ENCODE data around the gene AP3S2. TPM values are rescaled to one million over a fixed set of nuclear protein-coding genes. Genes with fewer than 3 reads are reported as not detected.
A peak's percentile ranks its signal among the peaks of the same experiment; 100 is the strongest.

Gene AP3S2
- total and polyA plus RNA-seq, 2 of the 4 experiments (the other 2 are of a cell fraction): 12.6 to 34.1 TPM

DNA sequence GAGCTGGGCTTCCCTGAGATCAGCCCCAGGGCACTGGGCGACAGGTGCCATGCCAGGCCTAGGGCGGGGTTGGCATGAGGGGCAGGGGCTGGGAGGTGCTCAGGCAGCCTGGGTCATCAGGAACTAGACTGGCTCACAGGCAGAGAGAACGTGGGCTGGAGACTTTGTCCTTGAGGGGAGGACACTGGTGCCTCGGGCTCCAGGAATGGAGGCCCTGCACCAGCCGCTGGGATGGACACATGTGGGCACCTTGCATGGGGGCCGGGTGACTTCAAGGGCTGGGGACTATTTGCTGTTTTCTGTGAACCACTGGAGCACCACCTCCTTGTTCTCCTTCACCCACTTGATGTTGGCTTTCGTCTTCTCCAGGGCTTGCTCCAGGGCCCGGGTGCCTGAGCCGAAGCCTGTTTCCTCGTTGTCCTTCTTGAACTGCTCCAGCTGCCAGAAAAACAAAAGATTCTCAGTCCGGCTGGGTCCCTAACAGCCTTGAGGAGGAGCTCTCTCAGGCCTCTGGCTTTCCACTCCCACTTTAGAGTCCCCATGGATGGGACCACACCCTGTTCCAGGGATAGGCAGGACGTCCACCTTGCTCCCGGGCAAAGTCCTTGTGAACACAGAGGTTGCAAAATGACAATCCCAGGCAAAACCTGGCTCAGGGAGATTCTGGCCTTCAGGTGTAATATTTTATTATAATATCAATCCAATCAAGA, 108.6 kb downstream of the AP3S2 start:
- Histone ChIP-seq H3K27me3 (ENCODE audit: control insufficient read depth, insufficient read depth, low read length) (no peaks in the 10 kb centered on the region), H3K36me3 (ENCODE audit: control insufficient read depth, insufficient read depth, low read length) (peaks cover 11% of the 10 kb centered on the region; the same call in 1 of the 2 replicates), H2AK5ac (ENCODE audit: low read depth, low read length) (no peak overlapping the region), H3K79me1 (ENCODE audit: low read depth in 1 of 2, low read length in 2 of 2) (no peaks in the 10 kb centered on the region), H3K27ac (ENCODE audit: insufficient read depth, low read length) (peak overlapping the region; percentile 11; the same call in 1 of the 2 replicates), H4K20me1 (ENCODE audit: insufficient read depth, low read length) (no peaks in the 10 kb centered on the region), H3K9me3 (ENCODE audit: control insufficient read depth, insufficient read depth, low read length) (peaks cover 3% of the 10 kb centered on the region; the same call in 1 of the 2 replicates), H2BK15ac (ENCODE audit: low read depth, low read length) (no peak overlapping the region), H2BK120ac (ENCODE audit: low read depth, low read length) (no peak overlapping the region), H3K4ac (ENCODE audit: low read depth, low read length) (0 out of 2 replicates have a peak overlapping the region, but pooled peaks have one; percentile 3), H3K4me3 (ENCODE audit: insufficient read depth, low read depth, low read length) (no peak overlapping the region), H4K8ac (ENCODE audit: low read depth in 2 of 2, low read length in 2 of 2) (no peak overlapping the region), H3K4me2 (ENCODE audit: low read depth, low read length) (no peak overlapping the region), H3K4me1 (ENCODE audit: control insufficient read depth, insufficient read depth, low read length) (peaks cover 10% of the 10 kb centered on the region), H3K9me1 (ENCODE audit: insufficient read depth, low read length) (no peaks in the 10 kb centered on the region; the same call in 1 of the 2 replicates), H3K56ac (ENCODE audit: extremely low read depth, insufficient read depth, low read length) (no peak overlapping the region), H4K91ac (ENCODE audit: insufficient read depth, low read depth, low read length) (no peak overlapping the region), H3K23ac (ENCODE audit: low read depth, low read length) (no peak overlapping the region), H2BK20ac (ENCODE audit: low read depth, low read length) (no peak overlapping the region), H3K9ac (ENCODE audit: low read depth, low read length) (no peak overlapping the region), H2BK5ac (ENCODE audit: low read depth, low read length, poor library complexity, severe bottlenecking) (no peak overlapping the region), H2AK9ac (replicated peaks; ENCODE audit: low read depth, low read length, poor library complexity) (no peak overlapping the region), H2AFZ (replicated peaks; ENCODE audit: low read length, poor library complexity) (no peak overlapping the region), H3K18ac (ENCODE audit: low read depth, low read length) (no peak overlapping the region; the same call in 1 of the 2 replicates), H3K14ac (replicated peaks; ENCODE audit: low read depth, low read length) (no peak overlapping the region), H4K5ac (ENCODE audit: low read depth, low read length) (no peak overlapping the region)
- 0 out of 2 replicates have a peak, but pooled peaks have one; percentile 25 for ATAC-seq (ENCODE audit: low read depth)
- dilution Hi-C loops (cut with HindIII; ENCODE audit: low sequenced_read_pairs, unreplicated experiment): no loop called here
- POLR2A ChIA-PET (ENCODE audit: unreplicated experiment): no interaction called here
- DNase-seq: no peak
- TSS peak; percentile 86 for BruUV-seq (replicated peaks)
- CTCF ChIA-PET: no interaction called here
- 93% methylated on average over 3 of the region's 13 CpGs; no CpG with 5 or more reads in 1 of the 2 experiments for WGBS, 2 experiments (ENCODE audit: extremely low coverage in 2 of 2, insufficient read length in 1 of 2)
- intact Hi-C loops (cut with micrococcal nuclease): no loop called here
- in situ Hi-C loops (cut with MboI; ENCODE audit: low sequenced_read_pairs): no loop called here
- TF ChIP-seq MAZ (IDR thresholded peaks at IDR 0.05; ENCODE audit: borderline replicate concordance, low read depth, low read length) (no peak), BHLHE40 (IDR thresholded peaks at IDR 0.05; ENCODE audit: low read depth, low read length) (no peak), RAD21 (IDR thresholded peaks at IDR 0.05; ENCODE audit: low read length) (no peak), NFE2L2 (IDR thresholded peaks at IDR 0.05; ENCODE audit: low read depth, low read length) (no peak), SMC3 (IDR thresholded peaks at IDR 0.05; ENCODE audit: low read depth, low read length) (no peak), FOS (IDR thresholded peaks at IDR 0.05; ENCODE audit: low read depth, low read length) (no peak), MXI1 (IDR thresholded peaks at IDR 0.05; ENCODE audit: borderline replicate concordance, low read depth, low read length) (no peak), RFX5 (IDR thresholded peaks at IDR 0.05; ENCODE audit: low read depth, low read length) (no peak), POLR2A (IDR thresholded peaks at IDR 0.05; ENCODE audit: low read depth, low read length) (no peak), CEBPB (IDR thresholded peaks at IDR 0.05; ENCODE audit: low read depth, low read length) (no peak), RCOR1 (IDR thresholded peaks at IDR 0.05; ENCODE audit: insufficient replicate concordance, low read length) (no peak), CHD1 (IDR thresholded peaks at IDR 0.05; ENCODE audit: low read depth, low read length) (no peak)
- TF ChIP-seq, protein P1, sequence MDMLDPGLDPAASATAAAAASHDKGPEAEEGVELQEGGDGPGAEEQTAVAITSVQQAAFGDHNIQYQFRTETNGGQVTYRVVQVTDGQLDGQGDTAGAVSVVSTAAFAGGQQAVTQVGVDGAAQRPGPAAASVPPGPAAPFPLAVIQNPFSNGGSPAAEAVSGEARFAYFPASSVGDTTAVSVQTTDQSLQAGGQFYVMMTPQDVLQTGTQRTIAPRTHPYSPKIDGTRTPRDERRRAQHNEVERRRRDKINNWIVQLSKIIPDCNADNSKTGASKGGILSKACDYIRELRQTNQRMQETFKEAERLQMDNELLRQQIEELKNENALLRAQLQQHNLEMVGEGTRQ (IDR thresholded peaks at IDR 0.05; ENCODE audit: low read depth, low read length): no peak
- TF ChIP-seq, protein P2, sequence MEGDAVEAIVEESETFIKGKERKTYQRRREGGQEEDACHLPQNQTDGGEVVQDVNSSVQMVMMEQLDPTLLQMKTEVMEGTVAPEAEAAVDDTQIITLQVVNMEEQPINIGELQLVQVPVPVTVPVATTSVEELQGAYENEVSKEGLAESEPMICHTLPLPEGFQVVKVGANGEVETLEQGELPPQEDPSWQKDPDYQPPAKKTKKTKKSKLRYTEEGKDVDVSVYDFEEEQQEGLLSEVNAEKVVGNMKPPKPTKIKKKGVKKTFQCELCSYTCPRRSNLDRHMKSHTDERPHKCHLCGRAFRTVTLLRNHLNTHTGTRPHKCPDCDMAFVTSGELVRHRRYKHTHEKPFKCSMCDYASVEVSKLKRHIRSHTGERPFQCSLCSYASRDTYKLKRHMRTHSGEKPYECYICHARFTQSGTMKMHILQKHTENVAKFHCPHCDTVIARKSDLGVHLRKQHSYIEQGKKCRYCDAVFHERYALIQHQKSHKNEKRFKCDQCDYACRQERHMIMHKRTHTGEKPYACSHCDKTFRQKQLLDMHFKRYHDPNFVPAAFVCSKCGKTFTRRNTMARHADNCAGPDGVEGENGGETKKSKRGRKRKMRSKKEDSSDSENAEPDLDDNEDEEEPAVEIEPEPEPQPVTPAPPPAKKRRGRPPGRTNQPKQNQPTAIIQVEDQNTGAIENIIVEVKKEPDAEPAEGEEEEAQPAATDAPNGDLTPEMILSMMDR (conservative IDR thresholded peaks at IDR 0.05; ENCODE audit: low read depth, low read length): no peak
- TF ChIP-seq, protein P3, sequence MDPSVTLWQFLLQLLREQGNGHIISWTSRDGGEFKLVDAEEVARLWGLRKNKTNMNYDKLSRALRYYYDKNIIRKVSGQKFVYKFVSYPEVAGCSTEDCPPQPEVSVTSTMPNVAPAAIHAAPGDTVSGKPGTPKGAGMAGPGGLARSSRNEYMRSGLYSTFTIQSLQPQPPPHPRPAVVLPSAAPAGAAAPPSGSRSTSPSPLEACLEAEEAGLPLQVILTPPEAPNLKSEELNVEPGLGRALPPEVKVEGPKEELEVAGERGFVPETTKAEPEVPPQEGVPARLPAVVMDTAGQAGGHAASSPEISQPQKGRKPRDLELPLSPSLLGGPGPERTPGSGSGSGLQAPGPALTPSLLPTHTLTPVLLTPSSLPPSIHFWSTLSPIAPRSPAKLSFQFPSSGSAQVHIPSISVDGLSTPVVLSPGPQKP (IDR thresholded peaks at IDR 0.05; ENCODE audit: borderline replicate concordance, low read depth, low read length): no peak
